ENCODE results near the gene NUCB1. TPM values are rescaled to one million over a fixed set of nuclear protein-coding genes. Genes with fewer than 3 reads are reported as not detected.
A peak's percentile ranks its signal among the peaks of the same experiment; 100 is the strongest.

The NUCB1 gene
- total and polyA plus RNA-seq, 9 of the 15 experiments (the other 6 are each of a cell fraction or from before 2014, with no cell fraction given) = 3.1 to 153 (median 71.7) TPM

GRCh38 chr19:48900477-48901406, 630 bp downstream of the NUCB1 start (continued):
- TF ChIP-seq ZBTB26 (CRISPR knock-in tag; IDR thresholded peaks at IDR 0.05) (no peak), ZNF445 (CRISPR knock-in tag; IDR thresholded peaks at IDR 0.05; ENCODE audit: low read depth) (no peak), SIX5 (IDR thresholded peaks at IDR 0.05; ENCODE audit: borderline replicate concordance in 1 of 2, insufficient read depth in 1 of 2, low read depth in 1 of 2, low read length in 2 of 2) (peak; percentile 89 to 95), SP1 (CRISPR knock-in tag; IDR thresholded peaks at IDR 0.05) (no peak), CEBPZ (IDR thresholded peaks at IDR 0.05; ENCODE audit: borderline replicate concordance, low read depth, low read length) (no peak), ZNF134 (CRISPR knock-in tag; conservative IDR thresholded peaks at IDR 0.05) (0 out of 2 replicates have a peak, but pooled peaks have one; percentile 40), SAP30 (IDR thresholded peaks at IDR 0.05; ENCODE audit: borderline replicate concordance, insufficient read depth, low read depth, low read length, poor library complexity, severe bottlenecking) (peak; percentile 29), ZNF184 (CRISPR knock-in tag; IDR thresholded peaks at IDR 0.05) (no peak), MBD2 (IDR thresholded peaks at IDR 0.05; ENCODE audit: borderline replicate concordance, low read depth) (peak; percentile 65; the same call in 1 of the 2 replicates), NELFE (IDR thresholded peaks at IDR 0.05; ENCODE audit: insufficient read depth, insufficient read length) (no peak), ZNF407 (IDR thresholded peaks at IDR 0.05; ENCODE audit: low read depth) (no peak)
